HG03558 (cell line): ENCODE data around the gene RGS11.
"Not testable (repeated sequence)": the region's sequence is repeated elsewhere in the genome, so short reads cannot be mapped to it uniquely, and the experiment has no call there.

ENCODE experiments used
- ATAC-seq: cut with Tn5 transposase; IDR thresholded peaks from one replicate; pipeline ENCODE4 v1.9.1; 2021; ENCODE audit warnings: moderate number of reproducible peaks; ENCODE audit not compliant: unreplicated experiment; ENCODE audit errors: extremely low read depth

RGS11 gene

GRCh38 chr16:265711-266110 lies 10.0 kb downstream of the RGS11 start:
- ATAC-seq, result no peak

GRCh38 chr16:265002-265529 lies 10.7 kb downstream of the RGS11 start:
- ATAC-seq, result no peak

DNA sequence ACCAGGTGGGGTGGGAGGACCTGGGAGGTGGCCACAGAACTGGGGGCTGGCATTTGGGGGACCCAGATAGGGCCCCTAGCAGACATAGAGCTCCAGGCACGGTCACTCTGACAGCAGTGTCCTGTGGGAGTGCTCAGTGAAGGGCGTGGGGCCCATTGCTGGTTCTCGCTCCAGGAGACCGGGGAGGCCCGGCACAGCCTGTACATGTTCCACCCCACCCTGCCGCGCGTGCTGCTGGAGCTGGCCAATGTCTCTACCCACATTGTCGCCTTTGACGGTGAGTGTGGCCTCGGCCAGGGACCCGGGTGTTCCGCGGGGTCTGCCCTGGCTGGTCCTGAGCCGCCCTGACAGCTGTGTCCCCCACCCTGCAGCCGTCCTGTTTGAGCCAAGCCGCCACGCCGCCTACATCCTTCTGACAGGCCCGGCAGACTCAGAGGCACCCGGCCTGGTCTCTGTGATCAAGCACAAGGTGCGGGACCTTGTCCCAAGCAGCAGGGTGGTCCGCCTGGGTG lies 11.2 kb downstream of the RGS11 start:
- ATAC-seq, result no peak

- ATAC-seq, result no peak
Measured at GRCh38 chr16:263944-264343, 11.8 kb downstream of the RGS11 start.

DNA sequence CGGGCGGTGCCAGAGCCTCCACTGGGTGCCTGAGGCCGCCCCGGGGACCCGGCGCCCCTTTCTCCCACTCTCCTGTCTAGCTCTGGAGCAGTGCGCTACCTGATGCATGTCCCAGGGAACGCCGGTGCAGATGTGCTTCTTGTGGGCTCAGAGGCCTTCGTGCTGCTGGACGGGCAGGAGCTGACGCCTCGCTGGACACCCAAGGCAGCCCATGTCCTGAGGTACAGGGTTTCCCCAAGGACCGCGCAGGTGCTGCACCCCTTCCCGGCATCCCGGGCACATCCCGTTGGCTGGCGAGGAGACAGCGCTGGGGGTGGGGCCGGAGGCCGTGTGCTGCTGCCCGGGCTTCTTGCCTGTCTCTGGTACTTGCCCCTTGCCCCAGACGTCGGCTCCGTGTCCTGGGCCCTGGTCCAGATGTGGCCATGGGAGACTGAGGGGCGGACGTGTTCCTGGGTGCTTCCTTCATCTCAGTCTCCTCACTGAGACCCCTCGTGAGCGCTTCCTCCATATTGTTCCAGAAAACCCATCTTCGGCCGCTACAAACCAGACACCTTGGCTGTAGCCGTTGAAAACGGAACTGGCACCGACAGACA lies 12.5 kb downstream of the RGS11 start:
- no peak for ATAC-seq

GRCh38 chr16:262121-262745 lies 13.5 kb downstream of the RGS11 start:
- ATAC-seq, result no peak

- ATAC-seq, result no peak
Measured at GRCh38 chr16:261031-261691, 14.6 kb downstream of the RGS11 start.

DNA sequence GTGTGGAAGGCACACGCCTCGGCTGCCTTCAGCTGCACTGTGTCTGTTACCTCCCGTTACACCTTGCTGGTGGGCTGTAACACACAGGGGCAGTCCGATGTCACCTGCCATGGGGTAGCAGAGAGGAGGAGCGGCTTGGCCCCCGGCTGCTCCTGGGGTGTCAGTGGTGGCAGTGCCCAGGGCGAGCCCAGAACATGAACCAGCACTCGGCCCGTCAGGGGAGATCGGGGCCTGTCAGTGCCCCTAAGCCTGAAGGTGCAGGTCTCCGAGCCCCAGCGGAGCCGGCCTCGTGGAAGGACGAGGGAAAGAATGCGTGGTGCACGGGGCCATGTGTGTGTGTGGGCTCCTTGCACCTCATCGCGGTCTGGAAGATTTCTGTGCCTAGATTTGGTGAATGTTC lies 15.4 kb downstream of the RGS11 start:
- no peak for ATAC-seq

- ATAC-seq, result no peak
Measured at GRCh38 chr16:259814-260253, 15.9 kb downstream of the RGS11 start.

- ATAC-seq, result no peak
Measured at GRCh38 chr16:259226-259625, 16.5 kb downstream of the RGS11 start.

DNA sequence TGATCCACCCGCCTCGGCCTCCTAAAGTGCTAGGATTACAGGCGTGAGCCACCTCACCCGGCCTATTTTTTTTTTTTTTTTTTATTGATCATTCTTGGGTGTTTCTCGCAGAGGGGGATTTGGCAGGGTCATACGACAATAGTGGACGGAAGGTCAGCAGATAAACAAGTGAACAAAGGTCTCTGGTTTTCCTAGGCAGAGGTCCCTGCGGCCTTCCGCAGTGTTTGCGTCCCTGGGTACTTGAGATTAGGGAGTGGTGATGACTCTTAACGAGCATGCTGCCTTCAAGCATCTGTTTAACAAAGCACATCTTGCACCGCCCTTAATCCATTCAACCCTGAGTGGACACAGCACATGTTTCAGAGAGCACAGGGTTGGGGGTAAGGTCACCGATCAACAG lies 17.7 kb downstream of the RGS11 start:
- not testable (repeated sequence) for ATAC-seq

GRCh38 chr16:255183-255582 lies 20.6 kb downstream of the RGS11 start:
- no peak for ATAC-seq

DNA sequence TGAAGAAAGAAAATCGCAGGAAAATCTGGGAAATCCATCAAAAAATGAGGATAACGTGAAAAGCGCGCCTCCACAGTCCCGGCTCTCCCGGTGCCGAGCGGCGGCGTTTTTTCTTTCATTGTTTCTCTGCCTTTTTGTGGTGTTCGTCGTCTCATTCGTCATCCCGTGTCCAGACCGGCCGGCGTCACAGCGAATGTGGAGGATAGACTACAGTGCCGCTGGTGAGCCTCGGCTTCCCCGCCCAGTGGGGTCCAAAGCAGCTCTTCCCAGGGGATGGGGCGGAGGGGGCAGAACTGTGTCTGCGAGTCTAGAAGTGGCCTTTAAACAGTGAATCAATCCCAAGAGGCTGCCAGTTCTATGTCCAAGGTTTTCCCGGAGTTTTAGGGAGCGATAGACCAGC lies 21.3 kb downstream of the RGS11 start:
- no peak for ATAC-seq

GRCh38 chr16:253833-254232 lies 21.9 kb downstream of the RGS11 start:
- ATAC-seq, result no peak

GRCh38 chr16:252366-253337 lies 23.1 kb downstream of the RGS11 start:
- no peak for ATAC-seq

DNA sequence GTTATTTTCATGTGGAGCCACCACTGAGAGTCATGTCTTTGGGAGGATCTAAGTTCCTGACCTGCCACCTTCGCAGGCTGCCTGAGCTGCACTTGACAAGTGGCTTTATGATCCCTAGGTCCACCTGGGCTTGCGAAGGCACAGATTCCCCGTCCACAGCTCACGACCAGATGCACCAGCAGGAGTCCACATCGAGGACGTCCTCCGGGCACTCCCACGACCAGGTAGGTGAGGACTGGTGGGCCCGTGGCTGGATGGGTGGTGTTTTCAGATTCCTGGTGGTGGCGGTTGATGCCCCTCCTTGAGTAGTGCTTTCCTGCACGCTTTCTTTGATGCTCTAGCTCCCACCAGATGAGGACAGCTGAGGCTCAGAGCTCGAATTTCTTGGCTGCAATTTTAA lies 26.3 kb downstream of the RGS11 start:
- ATAC-seq, result no peak

DNA sequence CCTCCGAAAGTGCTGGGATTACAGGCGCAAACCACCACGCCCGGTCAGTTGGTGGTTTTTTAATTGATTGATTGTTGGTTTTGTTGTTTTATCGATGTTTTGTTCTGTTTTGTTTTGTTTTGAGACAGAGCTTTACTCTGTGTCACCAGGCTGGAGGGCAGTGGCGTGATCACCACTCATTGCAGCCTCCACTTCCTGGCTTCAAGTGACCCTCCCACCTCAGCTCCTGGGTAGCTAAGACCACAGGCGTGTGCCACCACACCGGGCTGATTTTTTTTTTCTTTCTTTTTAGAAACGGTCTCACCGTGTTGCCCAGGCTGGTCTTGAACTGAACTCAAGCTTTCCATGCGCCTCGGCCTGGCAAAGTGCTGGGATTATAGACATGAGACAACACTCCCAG lies 28.7 kb downstream of the RGS11 start:
- ATAC-seq, result no peak

GRCh38 chr16:245105-245504 lies 30.6 kb downstream of the RGS11 start:
- ATAC-seq, result no peak

GRCh38 chr16:243348-243747 lies 32.4 kb downstream of the RGS11 start:
- no peak for ATAC-seq

DNA sequence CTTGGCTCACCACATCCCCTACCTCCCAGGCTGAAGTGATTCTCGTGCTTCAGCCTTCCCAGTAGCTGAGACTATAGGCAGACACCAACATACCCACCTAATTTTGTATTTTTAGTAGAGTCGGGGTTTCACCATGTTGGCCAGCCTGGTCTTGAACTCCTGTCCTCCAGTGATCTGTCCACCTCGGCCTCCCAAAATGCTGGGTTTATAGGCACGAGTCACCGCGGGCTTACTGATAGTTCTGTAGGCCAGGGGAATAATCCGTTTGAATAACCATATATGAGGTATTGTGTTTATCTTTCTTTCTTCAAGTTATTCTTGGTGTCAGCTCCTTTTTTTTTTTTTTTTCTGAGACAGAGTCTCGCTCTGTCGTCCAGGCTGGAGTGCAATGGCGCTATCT lies 33.5 kb downstream of the RGS11 start:
- ATAC-seq, result no peak
